ENCODE data around the gene LYPD5. TPM values are rescaled to one million over a fixed set of nuclear protein-coding genes. Genes with fewer than 3 reads are reported as not detected.
"Not testable (repeated sequence)": the region's sequence is repeated elsewhere in the genome, so short reads cannot be mapped to it uniquely, and the experiment has no call there.

LYPD5 gene
- total RNA-seq: 1 to 10 TPM; 1.9 to 2.0 TPM

DNA sequence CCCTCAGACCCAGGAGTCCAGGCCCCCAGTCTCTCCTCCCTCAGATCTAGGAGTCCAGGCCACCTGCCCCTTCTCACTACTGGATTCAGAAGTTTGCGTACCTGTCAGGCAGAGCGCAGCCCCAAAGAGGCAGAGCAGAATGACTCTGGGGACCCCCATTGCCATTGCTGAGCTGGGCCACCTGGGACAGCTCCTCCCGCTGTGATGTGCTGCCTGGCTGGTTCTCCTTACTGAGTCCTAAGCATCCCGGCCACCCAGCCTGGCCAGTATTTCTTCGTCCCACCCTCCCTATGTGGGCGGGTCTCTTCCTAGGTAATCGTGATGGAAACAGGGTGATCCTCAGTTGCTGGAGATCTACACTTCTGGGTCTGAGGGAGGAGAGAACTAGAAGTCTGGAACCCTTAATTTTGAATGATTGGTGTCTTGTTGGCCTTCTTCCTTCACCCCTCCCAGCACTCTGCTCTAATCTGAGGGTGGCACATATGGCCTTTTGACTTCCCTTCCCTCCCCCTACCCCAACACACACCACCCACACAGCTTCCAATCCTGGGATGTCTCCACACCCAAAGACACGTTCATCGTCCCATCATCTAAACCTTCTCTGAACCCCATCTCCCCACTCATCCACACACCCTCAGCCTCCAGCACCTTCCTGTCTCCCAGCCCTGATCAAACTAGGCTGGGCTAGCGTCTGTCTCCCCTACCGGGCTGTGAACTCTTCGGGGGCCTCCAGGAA lies at the start of gene LYPD5:
Gene LYPD5, minus strand, starts transcription at position 232 of the 736 bp plus-strand sequence. Its CDS starts 67 bp downstream, at position 165.
- Mint-ChIP-seq H3K9me3 (no peaks in the 10 kb centered on the region), H3K4me3 (no peak within 1 kb of the TSS), H3K27me3 (peaks cover 4% of the 10 kb centered on the region), H3K36me3 (no peaks in the 10 kb centered on the region), H3K27ac (no peak within 1 kb of the TSS), H3K4me1 (peaks cover 14% of the 10 kb centered on the region)
- no peak for ATAC-seq (ENCODE audit: low read depth)
- POLR2A ChIA-PET: no interaction called here
- DNase-seq: no peak

- no peaks in the 10 kb centered on the region for H3K27me3 Mint-ChIP-seq
These were observed 46.6 kb upstream of the LYPD5 start for GRCh38 chr19:43848821-43849220.

GRCh38 chr19:43847884-43848283 lies 45.6 kb upstream of the LYPD5 start:
- DNase-seq (no peak), ATAC-seq (ENCODE audit: low read depth) (no peak)
- Mint-ChIP-seq H3K27ac (no peak overlapping the region), H3K4me3 (no peak overlapping the region), H3K36me3 (peaks cover 41% of the 10 kb centered on the region), H3K4me1 (no peaks in the 10 kb centered on the region), H3K9me3 (peaks cover 35% of the 10 kb centered on the region), H3K27me3 (no peaks in the 10 kb centered on the region)
- POLR2A ChIA-PET: no interaction called here

More at GRCh38 chr19:43848821-43849220, 46.6 kb upstream of the LYPD5 start:
- Mint-ChIP-seq H3K4me1 (no peaks in the 10 kb centered on the region), H3K4me3 (no peak overlapping the region), H3K27ac (no peak overlapping the region), H3K36me3 (peaks cover 33% of the 10 kb centered on the region), H3K9me3 (peaks cover 35% of the 10 kb centered on the region)
- no peak for ATAC-seq (ENCODE audit: low read depth)
- POLR2A ChIA-PET: no interaction called here
- no peak for DNase-seq

- POLR2A ChIA-PET: no interaction called here
- DNase-seq (no peak), ATAC-seq (ENCODE audit: low read depth) (no peak)
- H3K4me3 Mint-ChIP-seq: no peak overlapping the region
- peaks cover 47% of the 10 kb centered on the region for H3K36me3 Mint-ChIP-seq
- no peaks in the 10 kb centered on the region for H3K4me1 Mint-ChIP-seq
- peaks cover 34% of the 10 kb centered on the region for H3K9me3 Mint-ChIP-seq
- H3K27me3 Mint-ChIP-seq: no peaks in the 10 kb centered on the region
- no peak overlapping the region for H3K27ac Mint-ChIP-seq
These were observed 45.0 kb upstream of the LYPD5 start for GRCh38 chr19:43847246-43847645.

DNA sequence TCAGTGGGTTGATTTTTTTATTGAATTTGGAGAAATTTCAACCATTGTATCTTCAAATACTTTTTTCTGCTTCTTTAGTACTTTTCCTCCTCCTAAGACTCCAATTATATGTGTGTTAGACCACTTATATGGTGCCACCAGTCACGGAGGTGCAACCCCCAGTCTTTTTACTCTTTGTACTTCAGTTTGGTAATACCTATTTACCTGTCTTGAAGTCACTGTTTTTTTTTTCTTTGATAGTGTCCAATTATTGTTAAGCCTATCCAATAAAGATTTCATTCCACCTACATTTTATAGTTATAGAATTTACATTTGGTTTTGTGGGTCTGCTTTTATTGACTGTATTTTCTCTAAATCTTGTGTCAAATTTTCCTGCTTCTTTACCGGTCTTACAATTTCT lies 39.8 kb upstream of the LYPD5 start:
- DNase-seq (no peak), ATAC-seq (ENCODE audit: low read depth) (no peak)
- Mint-ChIP-seq H3K9me3 (peaks cover 30% of the 10 kb centered on the region), H3K36me3 (peaks cover 68% of the 10 kb centered on the region), H3K4me3 (no peak overlapping the region), H3K4me1 (no peaks in the 10 kb centered on the region), H3K27me3 (no peaks in the 10 kb centered on the region), H3K27ac (no peak overlapping the region)
- POLR2A ChIA-PET: no interaction called here

DNA sequence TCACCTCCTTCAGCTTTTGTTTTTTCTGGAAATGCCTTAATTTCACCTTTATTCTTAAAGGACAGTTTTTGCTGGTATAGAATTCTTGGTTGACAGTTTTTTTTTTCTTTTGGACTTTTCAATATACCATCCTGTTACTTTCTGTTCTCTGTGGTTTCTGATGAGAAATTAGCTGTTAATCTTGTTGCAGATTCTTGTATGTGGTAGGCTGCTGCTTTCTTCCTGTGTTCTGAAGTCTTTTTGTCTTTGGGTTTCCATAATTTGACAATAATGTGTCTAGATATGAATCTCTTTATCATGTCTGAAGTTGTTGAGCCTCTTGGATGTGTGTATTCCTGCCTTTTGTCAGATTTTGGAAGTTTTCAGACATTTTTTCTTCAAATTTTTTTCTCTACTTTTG lies 36.9 kb upstream of the LYPD5 start:
- no peak for ATAC-seq (ENCODE audit: low read depth)
- POLR2A ChIA-PET: no interaction called here
- Mint-ChIP-seq H3K9me3 (peaks cover 26% of the 10 kb centered on the region), H3K27me3 (no peaks in the 10 kb centered on the region), H3K4me3 (no peak overlapping the region), H3K36me3 (peaks cover 79% of the 10 kb centered on the region), H3K27ac (no peak overlapping the region), H3K4me1 (no peaks in the 10 kb centered on the region)
- DNase-seq: no peak

- peaks cover 10% of the 10 kb centered on the region for H3K27me3 Mint-ChIP-seq
- H3K27ac Mint-ChIP-seq: peak within 1 kb of the TSS; percentile 73
- POLR2A ChIA-PET: interaction anchor here (0.7 to 1.3 kb wide), 5 partner anchors 47 to 338 kb away, joined by 3 to 5 read pairs (median 4); partner anchors contain the start of genes KCNN4, ZNF226 and ZNF45
- H3K9me3 Mint-ChIP-seq: peaks cover 19% of the 10 kb centered on the region
- H3K36me3 Mint-ChIP-seq: peaks cover 36% of the 10 kb centered on the region
- peaks cover 13% of the 10 kb centered on the region for H3K4me1 Mint-ChIP-seq
- H3K4me3 Mint-ChIP-seq: peak within 1 kb of the TSS; percentile 86
- ATAC-seq (ENCODE audit: low read depth) (peak; percentile 89), DNase-seq (peak; percentile 82)
These were observed 24.8 kb upstream of the LYPD5 start, which contains the start of gene ZNF283 for GRCh38 chr19:43826787-43827754. ZNF283 (plus strand) TSS chr19:43827321; CDS start chr19:43833505, 6,184 bp downstream.

- Mint-ChIP-seq H3K36me3 (peaks cover 22% of the 10 kb centered on the region), H3K4me1 (peaks cover 22% of the 10 kb centered on the region), H3K27me3 (peaks cover 23% of the 10 kb centered on the region), H3K9me3 (peaks cover 15% of the 10 kb centered on the region)
- ATAC-seq (ENCODE audit: low read depth); DNase-seq; H3K4me3 Mint-ChIP-seq; H3K27ac Mint-ChIP-seq; POLR2A ChIA-PET: not testable (repeated sequence)
These were observed 22.3 kb upstream of the LYPD5 start for GRCh38 chr19:43824572-43824971.

GRCh38 chr19:43823856-43824255 lies 21.6 kb upstream of the LYPD5 start:
- Mint-ChIP-seq H3K36me3 (peaks cover 16% of the 10 kb centered on the region), H3K27me3 (peaks cover 23% of the 10 kb centered on the region), H3K9me3 (peaks cover 15% of the 10 kb centered on the region), H3K4me1 (peaks cover 22% of the 10 kb centered on the region)
- H3K4me3 Mint-ChIP-seq; POLR2A ChIA-PET; DNase-seq; ATAC-seq (ENCODE audit: low read depth); H3K27ac Mint-ChIP-seq: not testable (repeated sequence)

- no peak for DNase-seq
- Mint-ChIP-seq H3K9me3 (peaks cover 13% of the 10 kb centered on the region), H3K27me3 (peaks cover 23% of the 10 kb centered on the region), H3K4me1 (peaks cover 10% of the 10 kb centered on the region), H3K4me3 (peak overlapping the region; percentile 77), H3K36me3 (peaks cover 7% of the 10 kb centered on the region), H3K27ac (no peak overlapping the region)
- ATAC-seq (ENCODE audit: low read depth): no peak
- POLR2A ChIA-PET: no interaction called here
These were observed 18.6 kb upstream of the LYPD5 start for GRCh38 chr19:43820884-43821215.

DNA sequence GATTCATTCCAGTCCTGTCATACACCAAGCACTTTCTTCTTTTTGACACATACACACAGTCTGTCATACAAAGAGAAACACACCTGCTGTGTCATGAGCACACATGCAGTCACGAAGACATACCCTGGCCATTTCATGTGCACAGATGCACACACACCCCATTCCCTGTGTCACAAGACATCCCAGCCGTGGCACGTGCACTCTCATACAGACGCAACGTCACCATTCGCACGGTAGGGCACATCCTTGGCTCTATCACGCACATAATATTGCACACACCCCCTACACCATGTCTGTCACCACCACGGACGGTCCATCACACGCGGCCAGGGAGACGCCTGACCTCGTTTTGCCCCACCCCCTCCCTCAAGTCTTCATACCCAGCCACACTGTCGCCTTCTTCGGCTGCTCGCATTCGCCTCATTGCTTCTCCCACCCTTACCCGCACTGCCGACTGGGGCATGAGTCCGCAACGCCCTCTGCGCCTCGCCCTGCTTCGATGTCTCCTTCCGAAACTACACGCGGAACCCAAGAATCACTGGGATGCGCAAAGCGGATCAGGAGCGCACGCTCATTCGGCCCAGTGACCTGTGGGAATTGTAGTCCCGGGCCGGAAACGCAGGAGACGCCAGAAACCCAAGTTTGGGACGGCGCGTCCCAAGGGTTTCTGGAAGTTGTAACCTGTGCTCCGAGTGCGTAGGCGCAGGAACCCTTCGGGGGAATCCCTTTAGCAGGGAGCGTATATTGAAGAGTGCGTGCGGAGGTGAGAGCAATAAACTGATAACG lies 18.0 kb upstream of the LYPD5 start:
- peaks cover 10% of the 10 kb centered on the region for H3K4me1 Mint-ChIP-seq
- peaks cover 23% of the 10 kb centered on the region for H3K27me3 Mint-ChIP-seq
- peak overlapping the region; percentile 77 for H3K4me3 Mint-ChIP-seq
- peaks cover 7% of the 10 kb centered on the region for H3K36me3 Mint-ChIP-seq
- ATAC-seq (ENCODE audit: low read depth) (no peak), DNase-seq (no peak)
- H3K9me3 Mint-ChIP-seq: peaks cover 13% of the 10 kb centered on the region
- POLR2A ChIA-PET: no interaction called here
- peak overlapping the region; percentile 21 for H3K27ac Mint-ChIP-seq

GRCh38 chr19:43818500-43818899 lies 16.3 kb upstream of the LYPD5 start:
- H3K4me1 Mint-ChIP-seq: peaks cover 10% of the 10 kb centered on the region
- DNase-seq (no peak), ATAC-seq (ENCODE audit: low read depth) (no peak)
- H3K4me3 Mint-ChIP-seq: no peak overlapping the region
- H3K9me3 Mint-ChIP-seq: peaks cover 4% of the 10 kb centered on the region
- POLR2A ChIA-PET: no interaction called here
- no peak overlapping the region for H3K27ac Mint-ChIP-seq
- H3K36me3 Mint-ChIP-seq: peaks cover 4% of the 10 kb centered on the region
- H3K27me3 Mint-ChIP-seq: peaks cover 19% of the 10 kb centered on the region

- H3K4me1 Mint-ChIP-seq; H3K36me3 Mint-ChIP-seq; ATAC-seq (ENCODE audit: low read depth); DNase-seq; POLR2A ChIA-PET; H3K4me3 Mint-ChIP-seq; H3K27ac Mint-ChIP-seq; H3K9me3 Mint-ChIP-seq: not testable (repeated sequence)
- peaks cover 23% of the 10 kb centered on the region for H3K27me3 Mint-ChIP-seq
These were observed 15.2 kb upstream of the LYPD5 start for GRCh38 chr19:43817454-43817853.

Data from activated naive CD8-positive, alpha-beta T cell treated with anti-CD3 and anti-CD28 coated beads, Interleukin-2, amount 10 ng/mL, durations not matched to agents 7 days and 5 days (primary cell).